Non-pigmented ciliary epithelial cell (primary cell): ENCODE data around the gene MGME1.

Experiments
- DNase-seq: peaks from one replicate; pipeline ENCODE4 v3.0.0-alpha.2; 2010; ENCODE audit warnings: low read depth

Gene MGME1

DNA sequence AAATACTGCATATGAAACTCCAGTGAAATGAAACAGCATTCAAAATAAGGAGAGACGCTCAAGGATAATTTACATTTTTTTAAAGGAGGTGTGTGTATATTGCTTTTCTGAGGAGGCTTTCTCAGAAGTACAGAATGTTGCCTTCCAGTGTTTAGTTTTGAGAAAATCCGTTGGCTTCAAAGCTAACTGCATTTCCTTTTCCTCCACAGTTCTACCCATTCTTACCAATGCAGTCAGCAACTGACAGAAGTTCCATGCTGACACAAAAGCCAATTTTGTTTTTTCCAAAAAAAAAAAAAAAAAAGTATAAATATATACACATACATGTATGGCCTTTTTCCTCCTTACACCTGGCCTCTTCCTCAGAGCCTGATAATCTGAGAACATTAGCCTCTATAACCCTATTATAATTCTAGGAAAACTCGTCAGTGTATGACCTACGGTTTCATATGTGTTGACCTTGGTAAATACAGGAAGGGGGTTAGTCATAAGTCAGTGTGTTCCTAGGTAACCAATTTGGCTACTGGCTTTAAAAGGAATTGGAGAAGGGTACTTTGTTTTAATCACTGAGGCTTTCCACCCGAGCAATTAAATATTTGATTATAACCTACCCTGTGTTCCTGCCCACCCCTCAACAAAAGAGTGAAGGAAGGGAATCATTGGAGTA, 24.2 kb downstream of the MGME1 start:
- no peak for DNase-seq

- no peak for DNase-seq
These were observed 24.7 kb downstream of the MGME1 start for GRCh38 chr20:17993546-17993945.

- no peak for DNase-seq
These were observed 27.4 kb downstream of the MGME1 start for GRCh38 chr20:17995967-17996819.

- DNase-seq: no peak
These were observed 29.6 kb downstream of the MGME1 start for GRCh38 chr20:17998446-17998845.

- DNase-seq: no peak
These were observed 30.7 kb downstream of the MGME1 start for GRCh38 chr20:17999566-17999965.

GRCh38 chr20:18001131-18001921, 32.5 kb downstream of the MGME1 start:
- DNase-seq: no peak

DNA sequence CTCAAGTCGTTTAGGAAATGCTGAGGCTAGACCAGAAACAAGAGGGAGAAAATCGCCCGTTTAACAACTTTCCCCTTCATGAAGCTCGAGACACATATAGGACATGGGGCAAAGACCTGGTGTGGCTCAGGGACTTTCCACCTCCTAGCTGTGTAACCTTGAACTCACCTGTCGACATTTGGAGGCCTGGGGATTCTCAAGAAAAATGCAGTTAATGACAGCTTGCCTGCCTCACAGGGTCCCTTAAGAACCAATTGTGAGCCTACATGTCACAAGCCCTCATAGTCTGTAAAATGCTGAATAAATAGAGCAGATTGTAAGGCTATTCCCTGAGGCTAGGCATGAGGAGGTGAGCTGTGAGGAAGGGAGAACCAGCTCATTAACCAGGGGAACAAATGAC, 35.1 kb downstream of the MGME1 start:
- DNase-seq: no peak

DNA sequence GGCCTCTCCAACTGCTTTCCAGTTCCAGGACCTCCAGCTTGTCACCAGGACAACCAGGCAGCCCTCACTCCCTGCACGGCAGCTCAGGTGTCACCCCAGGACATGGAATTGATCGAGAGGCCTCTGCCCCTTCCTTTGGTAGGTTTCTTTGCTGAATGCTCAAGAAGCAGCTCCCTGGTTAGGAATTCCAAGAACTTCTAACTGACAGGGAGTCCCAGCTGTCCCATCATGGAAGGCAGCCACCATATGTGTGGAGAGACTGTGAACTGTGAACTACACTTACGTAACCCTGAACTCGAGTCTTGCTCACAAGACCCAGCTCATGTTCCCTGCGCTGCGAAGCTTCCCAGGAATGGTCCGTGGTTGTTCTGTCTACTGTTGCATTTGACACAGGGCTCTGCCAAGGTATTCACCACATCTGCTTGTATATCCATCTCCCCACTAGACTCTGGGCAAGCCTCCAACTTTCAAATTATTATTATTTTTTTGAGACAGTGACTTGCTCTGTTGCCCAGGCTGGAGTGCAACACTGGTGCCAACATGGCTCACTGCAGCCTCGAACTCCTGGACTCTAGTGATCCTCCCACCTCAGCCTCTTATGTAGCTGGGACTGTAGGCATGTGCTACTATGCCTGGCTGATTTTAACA, 35.7 kb downstream of the MGME1 start:
- no peak for DNase-seq

DNA sequence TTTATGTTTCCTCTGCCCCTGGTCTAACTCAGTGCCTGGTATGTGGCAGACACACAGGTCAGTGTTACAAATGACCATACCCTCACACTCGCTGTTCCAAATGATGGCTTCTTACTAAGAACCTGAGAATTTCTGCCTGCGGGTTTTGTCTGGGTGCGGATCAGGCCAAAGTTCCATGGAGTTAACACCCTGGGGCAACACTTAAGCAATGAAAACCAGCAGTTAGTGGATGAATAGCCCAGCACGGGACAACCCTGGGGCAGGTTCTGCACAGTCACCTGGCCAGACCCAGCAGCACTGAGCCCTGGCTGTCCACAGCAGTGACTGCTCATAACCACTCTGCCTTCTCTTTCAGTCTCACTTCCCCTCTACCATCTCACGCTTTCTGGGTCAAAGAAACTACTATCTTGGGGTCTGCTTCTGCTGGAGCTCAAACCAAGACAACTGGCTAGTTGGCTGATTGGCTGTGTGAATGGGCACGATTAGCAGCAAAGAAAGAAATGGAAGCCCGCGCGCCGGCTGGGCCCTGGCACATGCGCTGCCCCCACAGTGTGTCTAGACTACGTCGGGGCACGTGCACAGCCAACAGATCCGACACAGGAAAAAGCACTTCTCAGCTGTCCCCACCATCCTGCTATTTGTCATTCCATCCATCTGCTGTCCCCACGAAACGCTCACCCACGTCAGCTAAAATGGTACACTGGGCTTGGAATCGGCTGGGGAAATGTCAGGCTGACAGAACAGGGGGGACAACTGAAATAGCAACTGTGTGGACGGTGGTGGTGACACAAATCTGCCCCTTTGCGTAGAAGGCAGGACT, 36.6 kb downstream of the MGME1 start:
- no peak for DNase-seq

- DNase-seq: no peak
These were observed 37.2 kb downstream of the MGME1 start for GRCh38 chr20:18005990-18006364.

GRCh38 chr20:18006684-18007083, 37.9 kb downstream of the MGME1 start:
- DNase-seq: no peak

DNA sequence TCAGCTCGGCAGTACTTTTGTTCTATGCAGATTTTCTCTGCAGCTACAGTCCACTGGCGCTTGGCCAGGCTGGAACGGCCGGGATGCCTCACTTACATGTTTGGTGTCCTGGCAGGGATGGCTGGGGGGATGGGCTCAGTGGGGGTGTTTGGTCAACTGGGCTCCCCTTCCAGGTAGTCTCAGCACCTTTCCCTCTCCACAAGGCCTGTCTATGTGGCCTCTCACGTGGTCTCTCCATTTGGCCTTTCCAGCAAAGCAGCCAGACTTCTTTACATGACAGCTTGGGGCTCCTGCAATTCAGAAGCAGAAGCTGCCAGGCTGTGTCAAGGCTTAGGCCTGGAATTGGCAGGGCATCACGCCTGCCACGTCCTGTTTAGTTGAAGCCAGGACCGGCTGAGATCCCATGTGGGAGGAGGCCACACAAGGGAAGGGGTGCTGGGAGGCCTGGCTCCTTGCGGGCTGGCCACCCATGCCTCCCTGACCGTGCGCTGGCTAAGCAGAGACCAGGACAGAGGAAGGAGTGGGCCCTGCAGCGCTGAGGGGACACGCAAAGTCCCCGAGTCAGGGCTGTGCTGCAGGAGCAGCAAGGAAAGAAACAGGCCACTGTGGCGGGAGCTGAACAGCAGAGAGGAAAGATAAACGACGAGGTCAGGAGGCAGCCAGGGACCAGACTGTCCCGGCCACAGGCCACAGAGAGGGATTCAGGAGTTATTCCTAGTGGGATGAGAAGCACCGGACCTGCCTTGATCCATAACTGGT, 38.9 kb downstream of the MGME1 start:
- DNase-seq: no peak

DNA sequence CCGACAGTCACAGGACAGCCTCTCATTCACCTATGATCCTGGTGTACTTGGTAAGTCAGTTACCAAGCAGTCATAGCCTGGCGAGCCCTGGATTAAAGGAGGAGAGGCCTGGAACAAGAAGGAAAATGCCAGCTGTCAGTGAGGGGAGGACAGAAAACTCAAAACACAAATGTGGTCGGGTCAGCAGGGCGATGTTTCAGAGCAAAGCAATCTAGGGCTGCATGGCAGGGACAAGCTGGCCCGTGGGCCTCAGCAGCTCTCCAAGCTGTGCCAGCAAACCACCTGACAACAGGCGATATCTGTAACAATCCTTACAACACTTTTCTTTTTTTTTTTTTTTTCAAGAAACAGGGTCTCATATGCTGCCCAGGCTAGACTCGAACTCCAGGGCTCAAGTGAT, 40.3 kb downstream of the MGME1 start:
- DNase-seq: no peak

DNA sequence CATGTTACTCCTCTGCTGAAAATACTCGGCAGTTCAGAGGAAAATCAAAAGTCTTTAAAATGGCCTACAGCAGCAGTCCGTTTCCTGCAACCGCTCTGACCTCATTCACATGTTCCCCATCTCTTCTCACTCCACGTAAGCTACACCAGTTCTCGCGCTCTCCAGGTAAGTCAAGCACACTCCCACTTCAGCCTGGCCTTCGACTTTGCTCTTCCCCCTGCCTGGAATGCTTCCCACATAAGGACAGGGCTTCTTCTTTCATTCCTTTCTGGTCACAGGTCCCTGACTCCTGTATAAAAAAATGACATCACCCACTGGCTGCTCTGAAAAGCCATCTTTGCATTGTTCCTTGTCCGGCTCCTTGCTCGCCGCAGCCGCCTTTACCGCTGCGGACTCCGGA, 42.7 kb downstream of the MGME1 start:
- DNase-seq: no peak

GRCh38 chr20:18011951-18012645, 43.3 kb downstream of the MGME1 start:
- no peak for DNase-seq

- no peak for DNase-seq
These were observed 44.1 kb downstream of the MGME1 start for GRCh38 chr20:18012901-18013300.

DNA sequence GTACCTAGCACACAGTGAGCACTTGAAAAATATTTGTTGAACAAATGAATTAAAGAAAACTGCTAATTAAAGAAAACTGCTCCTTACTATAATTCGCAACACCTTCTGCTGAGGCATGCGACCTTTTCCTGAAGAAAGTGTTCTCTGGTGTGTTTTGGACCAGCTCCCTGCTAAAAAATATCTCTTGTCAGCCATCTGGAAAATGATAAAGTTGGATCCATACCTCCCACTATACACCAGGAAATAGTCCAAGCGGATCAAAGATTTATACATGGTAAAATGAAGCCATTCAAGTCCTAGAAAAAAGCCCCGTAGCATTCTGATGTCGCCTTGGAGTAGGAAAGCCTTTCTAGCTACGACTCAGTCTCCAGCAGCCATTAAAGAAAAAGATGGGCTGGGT, 45.6 kb downstream of the MGME1 start:
- no peak for DNase-seq

DNA sequence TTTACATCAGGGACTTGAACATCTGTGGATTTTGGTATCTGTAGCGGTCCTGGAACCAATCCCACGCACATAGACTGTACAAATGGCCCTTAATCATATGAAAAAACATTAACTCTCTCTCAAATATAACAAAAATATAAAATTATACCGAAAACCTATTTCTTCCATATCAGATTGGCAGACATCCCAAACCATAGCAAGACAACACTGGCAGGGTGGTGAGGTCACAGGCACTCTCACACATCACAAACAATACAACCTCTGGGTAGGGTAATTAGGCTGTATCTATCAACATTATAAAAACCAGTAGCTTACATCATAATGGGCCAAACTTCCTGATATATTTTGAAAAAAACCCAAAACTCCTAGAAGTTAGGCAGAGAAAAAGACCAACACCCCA, 48.0 kb downstream of the MGME1 start:
- DNase-seq: no peak

DNA sequence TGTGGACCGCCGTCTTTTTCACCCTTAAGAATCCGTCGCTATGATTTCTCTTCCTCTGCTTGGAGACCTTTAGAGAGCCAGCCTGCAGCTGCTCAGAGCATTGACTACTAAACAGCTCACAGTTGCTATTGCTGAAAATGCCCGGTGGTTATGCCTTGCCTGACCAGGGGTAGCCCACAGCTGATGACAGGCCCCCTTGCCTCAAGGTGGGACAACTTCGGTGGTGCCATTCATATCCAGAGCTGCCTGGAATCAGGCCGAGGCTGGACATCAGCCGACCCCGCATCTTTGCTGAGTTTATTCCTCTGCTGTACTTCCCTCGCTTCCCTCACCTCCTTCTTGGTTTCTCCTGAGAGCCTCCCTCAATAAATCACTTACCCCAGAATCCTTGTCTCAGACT, 49.3 kb downstream of the MGME1 start:
- DNase-seq: no peak

- DNase-seq: no peak
These were observed 50.2 kb downstream of the MGME1 start for GRCh38 chr20:18019068-18019467.
